ENCODE data around the gene LY6G6D.

Gene LY6G6D

GRCh38 chr6:31736768-31737314, 21.7 kb downstream of the LY6G6D start:
- Histone ChIP-seq H3K9me2 (ENCODE audit: low read depth, low read length) (no peaks in the 10 kb centered on the region), H4K20me1 (ENCODE audit: insufficient read depth, low read length) (no peaks in the 10 kb centered on the region), H3K9me3 (ENCODE audit: low read length) (no peaks in the 10 kb centered on the region), H3K4me2 (ENCODE audit: low read length) (peak overlapping the region; percentile 79), H3K27ac (ENCODE audit: low read depth, low read length, poor library complexity, severe bottlenecking) (peak overlapping the region; percentile 94), H2AFZ (ENCODE audit: low read length) (no peak overlapping the region), H3K27me3 (ENCODE audit: insufficient read depth, low read length) (no peaks in the 10 kb centered on the region), H3K9ac (ENCODE audit: low read length) (peak overlapping the region; percentile 87), H3K4me3 (ENCODE audit: low read depth, low read length, poor library complexity, severe bottlenecking) (peak overlapping the region; percentile 82), H3K4me1 (ENCODE audit: insufficient read depth, low read length, severe bottlenecking) (peaks cover 55% of the 10 kb centered on the region), H3K79me2 (ENCODE audit: insufficient read depth, low read length) (peaks cover 10% of the 10 kb centered on the region; the same call in 1 of the 2 replicates), H3F3A (ENCODE audit: insufficient read depth, low read length) (0 out of 2 replicates have a peak, but pooled peaks cover 3% of the 10 kb centered on the region), H3K36me3 (ENCODE audit: insufficient read depth, low read length) (peaks cover 31% of the 10 kb centered on the region)
- TF ChIP-seq EZH2 (IDR thresholded peaks at IDR 0.05; ENCODE audit: borderline replicate concordance, low read length) = no peak
- TF ChIP-seq, protein P1, sequence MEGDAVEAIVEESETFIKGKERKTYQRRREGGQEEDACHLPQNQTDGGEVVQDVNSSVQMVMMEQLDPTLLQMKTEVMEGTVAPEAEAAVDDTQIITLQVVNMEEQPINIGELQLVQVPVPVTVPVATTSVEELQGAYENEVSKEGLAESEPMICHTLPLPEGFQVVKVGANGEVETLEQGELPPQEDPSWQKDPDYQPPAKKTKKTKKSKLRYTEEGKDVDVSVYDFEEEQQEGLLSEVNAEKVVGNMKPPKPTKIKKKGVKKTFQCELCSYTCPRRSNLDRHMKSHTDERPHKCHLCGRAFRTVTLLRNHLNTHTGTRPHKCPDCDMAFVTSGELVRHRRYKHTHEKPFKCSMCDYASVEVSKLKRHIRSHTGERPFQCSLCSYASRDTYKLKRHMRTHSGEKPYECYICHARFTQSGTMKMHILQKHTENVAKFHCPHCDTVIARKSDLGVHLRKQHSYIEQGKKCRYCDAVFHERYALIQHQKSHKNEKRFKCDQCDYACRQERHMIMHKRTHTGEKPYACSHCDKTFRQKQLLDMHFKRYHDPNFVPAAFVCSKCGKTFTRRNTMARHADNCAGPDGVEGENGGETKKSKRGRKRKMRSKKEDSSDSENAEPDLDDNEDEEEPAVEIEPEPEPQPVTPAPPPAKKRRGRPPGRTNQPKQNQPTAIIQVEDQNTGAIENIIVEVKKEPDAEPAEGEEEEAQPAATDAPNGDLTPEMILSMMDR (IDR thresholded peaks at IDR 0.05; ENCODE audit: low read length) = no peak

- H2AFZ ChIP-seq (ENCODE audit: low read length) = no peak overlapping the region
- H3K27me3 ChIP-seq (ENCODE audit: insufficient read depth, low read length) = no peaks in the 10 kb centered on the region
- H3F3A ChIP-seq (ENCODE audit: insufficient read depth, low read length) = 0 out of 2 replicates have a peak, but pooled peaks cover 3% of the 10 kb centered on the region
- no peaks in the 10 kb centered on the region for H3K9me2 ChIP-seq (ENCODE audit: low read depth, low read length)
- TF ChIP-seq EZH2 (IDR thresholded peaks at IDR 0.05; ENCODE audit: borderline replicate concordance, low read length) = no peak
- TF ChIP-seq, protein P1 (IDR thresholded peaks at IDR 0.05; ENCODE audit: low read length) = no peak
- no peaks in the 10 kb centered on the region for H4K20me1 ChIP-seq (ENCODE audit: insufficient read depth, low read length)
- H3K9me3 ChIP-seq (ENCODE audit: low read length) = no peaks in the 10 kb centered on the region
- peaks cover 55% of the 10 kb centered on the region for H3K4me1 ChIP-seq (ENCODE audit: insufficient read depth, low read length, severe bottlenecking)
- H3K9ac ChIP-seq (ENCODE audit: low read length) = peak overlapping the region; percentile 87
- H3K36me3 ChIP-seq (ENCODE audit: insufficient read depth, low read length) = peaks cover 31% of the 10 kb centered on the region
- peaks cover 10% of the 10 kb centered on the region; the same call in 1 of the 2 replicates for H3K79me2 ChIP-seq (ENCODE audit: insufficient read depth, low read length)
- peak overlapping the region; percentile 94 for H3K27ac ChIP-seq (ENCODE audit: low read depth, low read length, poor library complexity, severe bottlenecking)
- peak overlapping the region; percentile 68 for H3K4me3 ChIP-seq (ENCODE audit: low read depth, low read length, poor library complexity, severe bottlenecking)
- peak overlapping the region; percentile 79 for H3K4me2 ChIP-seq (ENCODE audit: low read length)
These were observed 22.3 kb downstream of the LY6G6D start for GRCh38 chr6:31737315-31737990.

DNA sequence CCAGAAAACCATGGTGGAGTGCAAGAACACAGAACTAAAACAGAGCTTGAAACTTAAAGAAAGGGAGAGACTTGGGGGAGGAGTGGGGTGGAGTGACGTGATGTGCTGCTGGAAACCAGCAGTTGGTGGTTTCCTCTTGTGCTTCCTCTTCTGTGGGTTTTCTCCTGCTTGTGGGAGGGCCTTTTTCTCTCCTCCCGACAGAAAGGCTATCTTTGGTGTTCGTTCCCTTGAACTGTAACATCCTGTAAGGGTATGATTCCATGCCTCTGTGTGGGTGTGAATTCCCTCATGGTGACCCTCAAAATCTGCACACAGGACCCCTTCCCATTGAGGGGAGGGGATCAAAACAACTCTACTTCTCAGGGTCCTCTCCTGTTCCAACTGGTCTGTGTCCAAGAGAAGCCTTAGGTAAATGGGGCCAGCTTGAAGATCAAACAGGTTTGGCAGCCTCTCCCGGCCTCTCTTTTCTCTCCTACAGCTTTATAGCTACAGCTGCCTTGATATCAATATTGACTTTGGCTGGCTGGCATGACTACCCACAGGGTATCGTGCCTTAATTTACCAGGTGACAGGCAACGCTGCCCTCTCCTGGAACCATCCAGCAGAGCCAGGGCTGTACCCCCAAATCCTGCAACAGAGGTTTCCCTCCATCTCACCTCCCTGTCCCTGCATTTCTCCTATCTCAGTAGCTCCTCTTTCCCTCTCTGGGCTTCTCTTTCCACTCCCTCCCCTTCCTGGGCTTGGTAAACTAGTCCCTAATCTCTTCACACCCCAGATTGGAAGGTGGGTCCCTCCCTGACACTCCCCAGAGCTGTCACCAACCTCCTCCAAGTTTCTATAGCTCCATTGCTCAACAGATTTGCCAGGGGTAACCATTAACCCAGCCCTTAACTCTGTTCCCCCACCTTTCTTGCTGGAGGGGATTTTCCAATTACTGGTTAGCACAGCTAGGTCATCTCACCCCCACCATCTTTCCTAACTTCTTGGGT, 23.1 kb downstream of the LY6G6D start:
- no peaks in the 10 kb centered on the region for H4K20me1 ChIP-seq (ENCODE audit: insufficient read depth, low read length)
- H3K4me1 ChIP-seq (ENCODE audit: insufficient read depth, low read length, severe bottlenecking) = peaks cover 55% of the 10 kb centered on the region
- peak overlapping the region; percentile 87 for H3K9ac ChIP-seq (ENCODE audit: low read length)
- H2AFZ ChIP-seq (ENCODE audit: low read length) = no peak overlapping the region
- H3K27ac ChIP-seq (ENCODE audit: low read depth, low read length, poor library complexity, severe bottlenecking) = peak overlapping the region; percentile 94
- TF ChIP-seq, protein P1 (IDR thresholded peaks at IDR 0.05; ENCODE audit: low read length) = peak; percentile 35; the same call in 1 of the 2 replicates
- no peak for TF ChIP-seq EZH2 (IDR thresholded peaks at IDR 0.05; ENCODE audit: borderline replicate concordance, low read length)
- H3F3A ChIP-seq (ENCODE audit: insufficient read depth, low read length) = 0 out of 2 replicates have a peak, but pooled peaks cover 3% of the 10 kb centered on the region
- H3K4me2 ChIP-seq (ENCODE audit: low read length) = peak overlapping the region; percentile 79
- H3K79me2 ChIP-seq (ENCODE audit: insufficient read depth, low read length) = peaks cover 10% of the 10 kb centered on the region; the same call in 1 of the 2 replicates
- peaks cover 34% of the 10 kb centered on the region for H3K36me3 ChIP-seq (ENCODE audit: insufficient read depth, low read length)
- H3K4me3 ChIP-seq (ENCODE audit: low read depth, low read length, poor library complexity, severe bottlenecking) = peak overlapping the region; percentile 68
- no peaks in the 10 kb centered on the region for H3K9me2 ChIP-seq (ENCODE audit: low read depth, low read length)
- H3K27me3 ChIP-seq (ENCODE audit: insufficient read depth, low read length) = no peaks in the 10 kb centered on the region
- H3K9me3 ChIP-seq (ENCODE audit: low read length) = no peaks in the 10 kb centered on the region

All from OCI-LY1 (cell line).